ENCODE data around the gene RHEB. TPM values are rescaled to one million over a fixed set of nuclear protein-coding genes. Genes with fewer than 3 reads are reported as not detected.

The RHEB gene
- polyA plus RNA-seq, 1 donor from 2014 or later = 289 TPM

DNA sequence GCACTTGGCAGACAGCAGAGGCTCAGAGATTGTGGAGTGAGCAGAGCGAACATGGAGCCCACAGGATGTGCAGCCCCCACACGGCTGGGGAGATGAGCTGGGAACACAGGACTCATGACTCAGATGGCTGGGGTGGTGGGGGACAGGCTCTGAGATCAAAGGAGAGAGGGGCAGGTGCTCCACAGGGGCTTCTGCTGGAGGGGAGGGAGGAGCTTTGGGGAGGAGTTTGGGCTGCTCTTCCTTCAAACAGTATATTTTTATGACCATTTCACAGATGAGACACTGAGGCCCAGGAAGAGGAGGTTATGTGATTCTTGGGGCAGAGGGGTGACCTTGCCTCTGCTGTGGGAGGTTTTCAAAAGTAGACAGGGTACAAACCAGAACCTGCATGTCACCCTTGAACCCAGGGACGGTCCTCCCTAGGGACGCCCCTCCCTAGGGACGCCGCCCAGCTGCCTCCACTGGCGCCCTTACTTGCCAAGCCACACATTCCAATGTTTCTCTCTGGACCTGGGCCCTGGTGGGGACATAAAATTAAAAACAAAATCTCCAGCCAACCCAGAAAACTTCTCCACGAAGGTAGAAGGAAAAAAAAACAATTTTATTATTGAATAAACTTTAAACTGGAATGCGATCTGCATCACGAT is 78.8 kb downstream of the RHEB start:
- TF ChIP-seq EZH2 (IDR thresholded peaks at IDR 0.05; ENCODE audit: borderline replicate concordance, insufficient read depth, low read length, poor library complexity, severe bottlenecking) = no peak
- TF ChIP-seq POLR2AphosphoS5 (IDR thresholded peaks at IDR 0.05) = no peak
- TF ChIP-seq, protein P1, sequence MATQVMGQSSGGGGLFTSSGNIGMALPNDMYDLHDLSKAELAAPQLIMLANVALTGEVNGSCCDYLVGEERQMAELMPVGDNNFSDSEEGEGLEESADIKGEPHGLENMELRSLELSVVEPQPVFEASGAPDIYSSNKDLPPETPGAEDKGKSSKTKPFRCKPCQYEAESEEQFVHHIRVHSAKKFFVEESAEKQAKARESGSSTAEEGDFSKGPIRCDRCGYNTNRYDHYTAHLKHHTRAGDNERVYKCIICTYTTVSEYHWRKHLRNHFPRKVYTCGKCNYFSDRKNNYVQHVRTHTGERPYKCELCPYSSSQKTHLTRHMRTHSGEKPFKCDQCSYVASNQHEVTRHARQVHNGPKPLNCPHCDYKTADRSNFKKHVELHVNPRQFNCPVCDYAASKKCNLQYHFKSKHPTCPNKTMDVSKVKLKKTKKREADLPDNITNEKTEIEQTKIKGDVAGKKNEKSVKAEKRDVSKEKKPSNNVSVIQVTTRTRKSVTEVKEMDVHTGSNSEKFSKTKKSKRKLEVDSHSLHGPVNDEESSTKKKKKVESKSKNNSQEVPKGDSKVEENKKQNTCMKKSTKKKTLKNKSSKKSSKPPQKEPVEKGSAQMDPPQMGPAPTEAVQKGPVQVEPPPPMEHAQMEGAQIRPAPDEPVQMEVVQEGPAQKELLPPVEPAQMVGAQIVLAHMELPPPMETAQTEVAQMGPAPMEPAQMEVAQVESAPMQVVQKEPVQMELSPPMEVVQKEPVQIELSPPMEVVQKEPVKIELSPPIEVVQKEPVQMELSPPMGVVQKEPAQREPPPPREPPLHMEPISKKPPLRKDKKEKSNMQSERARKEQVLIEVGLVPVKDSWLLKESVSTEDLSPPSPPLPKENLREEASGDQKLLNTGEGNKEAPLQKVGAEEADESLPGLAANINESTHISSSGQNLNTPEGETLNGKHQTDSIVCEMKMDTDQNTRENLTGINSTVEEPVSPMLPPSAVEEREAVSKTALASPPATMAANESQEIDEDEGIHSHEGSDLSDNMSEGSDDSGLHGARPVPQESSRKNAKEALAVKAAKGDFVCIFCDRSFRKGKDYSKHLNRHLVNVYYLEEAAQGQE (IDR thresholded peaks at IDR 0.05; ENCODE audit: borderline replicate concordance) = no peak
- TF ChIP-seq EP300 (conservative IDR thresholded peaks at IDR 0.05; ENCODE audit: poor library complexity, severe bottlenecking) = no peak
- TF ChIP-seq MXI1 (conservative IDR thresholded peaks at IDR 0.05; ENCODE audit: poor library complexity, severe bottlenecking) = no peak
- TF ChIP-seq TAF1 (IDR thresholded peaks at IDR 0.05; ENCODE audit: low read depth) = no peak
- no peak for TF ChIP-seq SMC3 (conservative IDR thresholded peaks at IDR 0.05; ENCODE audit: poor library complexity)
- TF ChIP-seq, protein P2, sequence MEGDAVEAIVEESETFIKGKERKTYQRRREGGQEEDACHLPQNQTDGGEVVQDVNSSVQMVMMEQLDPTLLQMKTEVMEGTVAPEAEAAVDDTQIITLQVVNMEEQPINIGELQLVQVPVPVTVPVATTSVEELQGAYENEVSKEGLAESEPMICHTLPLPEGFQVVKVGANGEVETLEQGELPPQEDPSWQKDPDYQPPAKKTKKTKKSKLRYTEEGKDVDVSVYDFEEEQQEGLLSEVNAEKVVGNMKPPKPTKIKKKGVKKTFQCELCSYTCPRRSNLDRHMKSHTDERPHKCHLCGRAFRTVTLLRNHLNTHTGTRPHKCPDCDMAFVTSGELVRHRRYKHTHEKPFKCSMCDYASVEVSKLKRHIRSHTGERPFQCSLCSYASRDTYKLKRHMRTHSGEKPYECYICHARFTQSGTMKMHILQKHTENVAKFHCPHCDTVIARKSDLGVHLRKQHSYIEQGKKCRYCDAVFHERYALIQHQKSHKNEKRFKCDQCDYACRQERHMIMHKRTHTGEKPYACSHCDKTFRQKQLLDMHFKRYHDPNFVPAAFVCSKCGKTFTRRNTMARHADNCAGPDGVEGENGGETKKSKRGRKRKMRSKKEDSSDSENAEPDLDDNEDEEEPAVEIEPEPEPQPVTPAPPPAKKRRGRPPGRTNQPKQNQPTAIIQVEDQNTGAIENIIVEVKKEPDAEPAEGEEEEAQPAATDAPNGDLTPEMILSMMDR (IDR thresholded peaks at IDR 0.05; ENCODE audit: poor library complexity, severe bottlenecking) = no peak
- no peak for TF ChIP-seq RAD21 (conservative IDR thresholded peaks at IDR 0.05)
- Histone ChIP-seq H3K4me3 (ENCODE audit: low read length) (no peak overlapping the region), H3K9ac (ENCODE audit: low read length) (no peak overlapping the region), H4K20me1 (ENCODE audit: insufficient read depth) (no peaks in the 10 kb centered on the region), H3K79me2 (replicated peaks; ENCODE audit: insufficient read depth, low read length) (no peaks in the 10 kb centered on the region), H3K36me3 (ENCODE audit: insufficient read depth, low read length) (no peaks in the 10 kb centered on the region), H3K4me2 (ENCODE audit: low read length) (no peak overlapping the region), H3K9me3 (ENCODE audit: low read length) (no peaks in the 10 kb centered on the region), H3K27ac (ENCODE audit: low read length) (no peak overlapping the region), H2AFZ (ENCODE audit: low read depth, low read length) (no peak overlapping the region), H3F3A (ENCODE audit: insufficient read depth, low read length, poor library complexity, severe bottlenecking) (no peaks in the 10 kb centered on the region), H3K9me2 (ENCODE audit: insufficient read depth, low read length) (no peaks in the 10 kb centered on the region), H3K27me3 (ENCODE audit: insufficient read depth, low read depth, low read length) (peaks cover 15% of the 10 kb centered on the region)

DNA sequence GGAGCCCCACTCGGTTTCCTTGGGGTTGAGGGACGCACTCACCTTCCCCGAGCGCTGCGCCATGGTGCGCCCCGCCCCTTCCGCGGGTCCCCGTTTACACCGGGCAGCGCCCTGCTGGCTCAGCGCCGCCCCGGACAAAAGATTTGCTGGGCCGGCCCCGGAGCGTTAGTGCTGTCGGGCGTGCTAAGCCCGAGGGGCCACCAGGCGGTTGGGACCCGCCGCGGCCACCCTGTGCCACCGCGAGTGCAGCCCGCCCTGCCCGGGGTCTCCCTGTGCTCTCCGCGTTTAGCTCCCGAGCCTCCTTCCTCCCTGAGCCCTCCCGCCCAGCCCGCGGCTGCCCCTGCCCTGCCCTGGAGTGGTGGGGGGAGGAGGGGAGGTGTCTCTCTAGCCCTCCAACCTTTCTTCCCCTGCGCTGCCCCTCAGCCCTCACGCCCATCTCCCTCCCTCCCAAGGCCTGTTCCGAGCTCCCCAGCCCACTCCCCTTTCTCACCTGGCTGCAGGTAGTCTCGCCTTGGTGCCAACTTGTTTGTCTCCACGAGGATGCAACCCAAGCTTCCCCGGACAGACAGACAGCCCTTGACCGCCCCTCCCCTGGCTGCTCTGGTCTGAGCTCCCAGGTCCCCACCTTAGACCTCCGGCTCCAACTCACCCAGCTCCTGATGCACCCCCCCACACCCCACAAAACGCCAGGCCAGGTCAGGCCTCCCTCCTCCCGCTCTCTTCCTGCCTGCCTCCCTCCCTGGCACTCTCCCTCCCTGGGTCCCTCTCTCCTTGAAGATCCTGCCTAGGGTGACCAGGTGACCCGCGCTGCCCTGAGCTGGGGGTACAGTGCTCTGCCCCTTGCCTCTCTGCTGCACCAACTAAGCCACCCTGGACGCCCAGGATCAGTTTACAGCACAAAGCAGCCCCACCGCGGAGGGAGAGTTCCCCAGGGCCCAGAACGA is 79.6 kb downstream of the RHEB start, which contains the start of gene CRYGN:
Gene CRYGN, minus strand, starts transcription at position 287 of the 944 bp plus-strand sequence. Its CDS starts 224 bp downstream, at position 63.
- Histone ChIP-seq H4K20me1 (ENCODE audit: insufficient read depth) (no peaks in the 10 kb centered on the region), H3K4me2 (ENCODE audit: low read length) (no peak within 1 kb of the TSS), H3K9ac (ENCODE audit: low read length) (no peak within 1 kb of the TSS), H3F3A (ENCODE audit: insufficient read depth, low read length, poor library complexity, severe bottlenecking) (no peaks in the 10 kb centered on the region), H3K27ac (ENCODE audit: low read length) (no peak within 1 kb of the TSS), H3K4me3 (ENCODE audit: low read length) (peak within 1 kb of the TSS; percentile 56), H3K27me3 (ENCODE audit: insufficient read depth, low read depth, low read length) (peaks cover 15% of the 10 kb centered on the region), H2AFZ (ENCODE audit: low read depth, low read length) (no peak within 1 kb of the TSS), H3K79me2 (replicated peaks; ENCODE audit: insufficient read depth, low read length) (no peaks in the 10 kb centered on the region), H3K9me2 (ENCODE audit: insufficient read depth, low read length) (no peaks in the 10 kb centered on the region), H3K36me3 (ENCODE audit: insufficient read depth, low read length) (no peaks in the 10 kb centered on the region), H3K9me3 (ENCODE audit: low read length) (no peaks in the 10 kb centered on the region)
- TF ChIP-seq SMC3 (conservative IDR thresholded peaks at IDR 0.05; ENCODE audit: poor library complexity) = no peak
- TF ChIP-seq POLR2AphosphoS5 (IDR thresholded peaks at IDR 0.05) = no peak
- no peak for TF ChIP-seq RAD21 (conservative IDR thresholded peaks at IDR 0.05)
- TF ChIP-seq EP300 (conservative IDR thresholded peaks at IDR 0.05; ENCODE audit: poor library complexity, severe bottlenecking) = no peak
- no peak for TF ChIP-seq EZH2 (IDR thresholded peaks at IDR 0.05; ENCODE audit: borderline replicate concordance, insufficient read depth, low read length, poor library complexity, severe bottlenecking)
- TF ChIP-seq, protein P2 (IDR thresholded peaks at IDR 0.05; ENCODE audit: poor library complexity, severe bottlenecking) = no peak

Data from neural cell (in vitro differentiated cells).